ENCODE results near the gene ARHGAP4. TPM values are rescaled to one million over a fixed set of nuclear protein-coding genes. Genes with fewer than 3 reads are reported as not detected.
A peak's percentile ranks its signal among the peaks of the same experiment; 100 is the strongest.

ARHGAP4 gene
- total RNA-seq, 1 experiment from 2014 or later, result 67.4 TPM

- peak overlapping the region; percentile 87 for H3K4me2 ChIP-seq (ENCODE audit: low read length)
- H2AFZ ChIP-seq (ENCODE audit: low read depth, low read length, poor library complexity, severe bottlenecking), result no peak overlapping the region
- no TSS peak for BruUV-seq (replicated peaks)
- H3K4me3 ChIP-seq (replicated peaks in 1 of 2; ENCODE audit: low read depth in 1 of 2, low read length in 2 of 2), result peak overlapping the region; percentile 69 to 71
- H3K9ac ChIP-seq (ENCODE audit: low read length), result peak overlapping the region; percentile 80
- H4K20me1 ChIP-seq (ENCODE audit: insufficient read depth), result no peaks in the 10 kb centered on the region
- TF ChIP-seq POLR2A (IDR thresholded peaks at IDR 0.05; ENCODE audit: borderline replicate concordance, extremely low read depth, insufficient read depth, insufficient read length) (no peak), TCF7L2 (IDR thresholded peaks at IDR 0.05; ENCODE audit: borderline replicate concordance, extremely low read depth, insufficient read depth, insufficient read length) (no peak)
- no peaks in the 10 kb centered on the region for H3K9me3 ChIP-seq (ENCODE audit: control insufficient read depth in 1 of 2, insufficient read depth in 1 of 2, low read depth in 1 of 2, low read length in 2 of 2)
- no peaks in the 10 kb centered on the region for H3K9me2 ChIP-seq (ENCODE audit: insufficient read depth)
- peak overlapping the region; percentile 99 for H3K27ac ChIP-seq (ENCODE audit: low read depth, low read length)
- ChIA-PET POLR2A (interaction anchor here (2.3 kb wide), 1 partner anchor 43 kb away, joined by 10 read pairs; the partner anchor contains the start of gene HCFC1), RAD21 (ENCODE audit: low non-redundant PET in 1 of 2, low total read pairs in 2 of 2, uncharacterized antibody in 2 of 2, unreplicated experiment in 2 of 2) (no interaction called here), CTCF (interaction anchor here (2.5 kb wide), 1 partner anchor 20 kb away, joined by 14 read pairs; no protein-coding TSS in a partner anchor)
- ATAC-seq (no peak), DNase-seq (ENCODE audit: low read depth, low spot score) (no peak)
- peaks cover 22 to 43% of the 10 kb centered on the region in 2 experiments for H3K4me1 ChIP-seq (ENCODE audit: control insufficient read depth in 1 of 2, insufficient read depth in 2 of 2, low read length in 2 of 2)
- intact Hi-C loops (cut with micrococcal nuclease), result no loop called here
- no peaks in the 10 kb centered on the region for H3K27me3 ChIP-seq (ENCODE audit: insufficient read depth, low read length)
- peaks cover 0 to 5% of the 10 kb centered on the region in 2 experiments; a peak in 2 of 4 replicates for H3K36me3 ChIP-seq (ENCODE audit: control insufficient read depth in 1 of 2, insufficient read depth in 2 of 2, low read length in 2 of 2)
- peaks cover 36% of the 10 kb centered on the region; the same call in 1 of the 2 replicates for H3K79me2 ChIP-seq (ENCODE audit: insufficient read depth, low read length)
Measured at GRCh38 chrX:153927672-153927921, 1.5 kb upstream of the ARHGAP4 start.

GRCh38 chrX:153926858-153927671, 1.0 kb upstream of the ARHGAP4 start:
- Histone ChIP-seq H3K27ac (ENCODE audit: low read depth, low read length) (peak overlapping the region; percentile 99), H2AFZ (ENCODE audit: low read depth, low read length, poor library complexity, severe bottlenecking) (no peak overlapping the region), H3K4me1 (ENCODE audit: control insufficient read depth in 1 of 2, insufficient read depth in 2 of 2, low read length in 2 of 2) (peaks cover 22 to 43% of the 10 kb centered on the region in 2 experiments), H3K36me3 (ENCODE audit: control insufficient read depth in 1 of 2, insufficient read depth in 2 of 2, low read length in 2 of 2) (peaks cover 0 to 5% of the 10 kb centered on the region in 2 experiments; a peak in 2 of 4 replicates), H3K4me2 (ENCODE audit: low read length) (peak overlapping the region; percentile 87), H3K9me3 (ENCODE audit: control insufficient read depth in 1 of 2, insufficient read depth in 1 of 2, low read depth in 1 of 2, low read length in 2 of 2) (no peaks in the 10 kb centered on the region), H3K9me2 (ENCODE audit: insufficient read depth) (no peaks in the 10 kb centered on the region), H3K79me2 (ENCODE audit: insufficient read depth, low read length) (peaks cover 33% of the 10 kb centered on the region; the same call in 1 of the 2 replicates), H3K27me3 (ENCODE audit: insufficient read depth, low read length) (no peaks in the 10 kb centered on the region), H3K4me3 (replicated peaks in 1 of 2; ENCODE audit: low read depth in 1 of 2, low read length in 2 of 2) (peak overlapping the region; percentile 69 to 71), H3K9ac (ENCODE audit: low read length) (peak overlapping the region; percentile 80), H4K20me1 (ENCODE audit: insufficient read depth) (no peaks in the 10 kb centered on the region)
- ChIA-PET RAD21 (ENCODE audit: low non-redundant PET in 1 of 2, low total read pairs in 2 of 2, uncharacterized antibody in 2 of 2, unreplicated experiment in 2 of 2) (no interaction called here), POLR2A (interaction anchor here (2.3 kb wide), 1 partner anchor 44 kb away, joined by 10 read pairs; the partner anchor contains the start of gene HCFC1), CTCF (interaction anchor here (0.8 to 2.5 kb wide), 2 partner anchors 16 to 20 kb away, joined by 3 to 14 read pairs; no protein-coding TSS in a partner anchor)
- DNase-seq (ENCODE audit: low read depth, low spot score) (no peak), ATAC-seq (peak; percentile 8; the same call in 1 of the 2 replicates)
- intact Hi-C loops (cut with micrococcal nuclease), result no loop called here
- TSS peak; percentile 17 for BruUV-seq (replicated peaks)
- TF ChIP-seq ZNF274 (IDR thresholded peaks at IDR 0.05; ENCODE audit: low read depth, low read length) (no peak), EGR1 (IDR thresholded peaks at IDR 0.05; ENCODE audit: low read depth) (no peak), SRF (IDR thresholded peaks at IDR 0.05; ENCODE audit: low read depth) (no peak), SP1 (IDR thresholded peaks at IDR 0.05; ENCODE audit: low read depth) (no peak), ZFX (IDR thresholded peaks at IDR 0.05) (no peak), SIN3A (IDR thresholded peaks at IDR 0.05; ENCODE audit: low read depth) (no peak), CBX3 (IDR thresholded peaks at IDR 0.05; ENCODE audit: low read depth) (no peak), CTCF (IDR thresholded peaks at IDR 0.05 in 2 of 3, conservative IDR thresholded peaks at IDR 0.05 in 1 of 3; ENCODE audit: borderline replicate concordance in 1 of 3, insufficient read depth in 1 of 3, low read depth in 2 of 3, low read length in 2 of 3) (no peak), ZBTB33 (IDR thresholded peaks at IDR 0.05; ENCODE audit: extremely low read depth, insufficient replicate concordance, low read length) (no peak), ELF1 (IDR thresholded peaks at IDR 0.05; ENCODE audit: borderline replicate concordance, low read depth) (no peak), TCF7L2 (IDR thresholded peaks at IDR 0.05; ENCODE audit: borderline replicate concordance, extremely low read depth, insufficient read depth, insufficient read length) (no peak)
- TF ChIP-seq, protein P1, sequence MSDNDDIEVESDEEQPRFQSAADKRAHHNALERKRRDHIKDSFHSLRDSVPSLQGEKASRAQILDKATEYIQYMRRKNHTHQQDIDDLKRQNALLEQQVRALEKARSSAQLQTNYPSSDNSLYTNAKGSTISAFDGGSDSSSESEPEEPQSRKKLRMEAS (IDR thresholded peaks at IDR 0.05), result no peak
